Fibroblast of pulmonary artery (primary cell): ENCODE results near the gene TFEC.
A peak's percentile ranks its signal among the peaks of the same experiment; 100 is the strongest.
"Not testable (repeated sequence)": the region's sequence is repeated elsewhere in the genome, so short reads cannot be mapped to it uniquely, and the experiment has no call there.

Experiments used
- DNase-seq: peaks from one replicate; pipeline ENCODE4 v3.0.0-alpha.2; 2010; ENCODE audit warnings: low read depth
- H3K4me3 ChIP-seq: replicated peaks from 2 replicates; pipeline ENCODE4 v1.5.1; 2011; ENCODE audit warnings: low read depth, mild to moderate bottlenecking, control low read depth, low read length, moderate library complexity
- CTCF ChIP-seq: IDR thresholded peaks from 2 replicates; pipeline ENCODE4 v1.5.1; 2011; ENCODE audit warnings: mild to moderate bottlenecking, control low read depth, low read length, inconsistent platforms; ENCODE audit errors: missing control alignments

The TFEC gene

DNA sequence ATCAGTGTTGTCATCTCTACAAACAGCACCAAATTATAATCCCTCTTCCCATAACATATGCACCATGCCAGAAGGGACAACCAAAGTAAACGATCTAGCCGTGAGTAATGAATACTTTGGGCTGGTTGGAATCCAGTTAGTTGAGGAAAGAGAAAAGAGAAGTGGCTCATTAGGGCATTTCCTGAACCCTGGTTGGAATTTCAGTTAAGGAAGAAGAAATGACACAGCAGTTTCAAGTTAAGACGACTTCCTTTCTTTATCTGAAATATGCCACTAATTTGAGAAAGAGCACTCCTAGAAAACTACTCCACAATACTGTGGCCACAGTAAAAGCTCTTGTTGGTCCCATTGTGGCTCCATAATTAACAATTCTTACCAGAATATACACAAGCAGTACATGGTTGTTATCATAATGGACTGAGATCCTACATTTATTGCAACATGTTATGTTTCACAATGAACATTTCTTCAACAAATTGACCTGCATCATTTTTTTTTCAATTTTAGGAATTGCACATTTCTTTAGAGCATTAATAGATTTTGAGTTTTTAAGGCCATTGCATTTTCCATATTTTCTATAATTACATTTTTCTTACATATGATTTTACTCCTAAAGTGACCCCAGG, at the start of gene TFEC:
TSS of gene TFEC (minus strand) at position 113 of the 626 bp plus-strand sequence. CDS start 46,322 bp downstream, outside the sequence.
- no peak for TF ChIP-seq CTCF
- peak; percentile 63 for DNase-seq
- H3K4me3 ChIP-seq = no peak within 1 kb of the TSS

- no peak for DNase-seq
These were observed 45.0 kb upstream of the TFEC start for GRCh38 chr7:116075351-116076145.

DNA sequence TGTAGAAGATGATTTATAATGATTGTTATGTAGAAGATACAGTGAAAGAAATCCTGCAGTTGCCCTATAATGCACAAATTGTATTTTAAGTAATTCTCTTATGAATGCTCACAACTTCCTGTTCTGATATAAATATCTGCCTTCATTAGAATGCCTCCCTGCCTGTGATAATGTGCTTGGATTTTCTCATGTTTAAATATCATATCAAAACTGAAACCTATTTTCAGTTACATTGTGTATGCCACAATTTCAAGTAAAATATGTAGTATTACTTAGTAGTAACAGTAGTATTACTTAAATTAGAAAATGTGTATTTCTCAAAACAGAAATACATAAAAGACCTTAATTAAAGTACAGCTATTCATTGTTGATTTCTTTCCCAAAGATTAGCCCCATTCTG, 41.1 kb upstream of the TFEC start:
- no peak for TF ChIP-seq CTCF
- H3K4me3 ChIP-seq = no peak overlapping the region
- no peak for DNase-seq

More at GRCh38 chr7:116075351-116076145, 45.0 kb upstream of the TFEC start:
- TF ChIP-seq CTCF = no peak
- no peak overlapping the region for H3K4me3 ChIP-seq

DNA sequence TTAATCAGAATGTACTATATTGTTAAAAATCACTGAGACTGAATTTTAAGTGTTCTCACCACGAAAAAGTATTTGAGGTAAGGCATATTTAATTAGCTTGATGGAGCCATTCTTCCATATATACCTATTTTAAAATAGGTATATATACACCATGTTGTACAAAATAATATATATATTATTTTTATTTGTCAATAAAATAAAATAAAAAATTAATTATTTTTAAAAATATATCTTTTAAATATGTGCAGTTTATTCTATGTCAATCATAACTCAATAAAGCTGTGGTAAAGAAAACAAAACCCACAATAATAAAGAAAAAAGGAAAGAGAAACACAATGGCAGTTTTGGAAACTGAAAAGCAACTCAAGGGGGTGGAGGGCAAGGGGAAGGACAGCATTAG, 33.6 kb upstream of the TFEC start:
- no peak for TF ChIP-seq CTCF
- DNase-seq = no peak
- H3K4me3 ChIP-seq = no peak overlapping the region

DNA sequence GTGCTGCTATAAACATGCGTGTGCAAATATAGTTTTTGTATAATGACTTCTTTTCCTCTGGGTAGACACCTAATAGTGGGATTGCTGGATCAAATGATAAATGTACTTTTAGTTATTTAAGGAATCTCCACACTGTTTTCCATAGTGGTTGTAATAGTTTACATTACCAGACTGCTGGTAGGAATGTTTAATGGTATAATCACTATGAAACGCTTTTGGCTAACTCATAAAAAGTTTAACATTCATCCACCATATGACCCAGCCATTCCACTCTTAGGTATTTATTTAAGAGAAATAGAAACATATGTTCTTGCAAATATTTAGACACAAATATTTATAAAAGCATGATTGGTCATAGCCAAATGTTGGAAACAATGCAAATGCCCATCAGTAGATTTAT, 32.1 kb upstream of the TFEC start:
- H3K4me3 ChIP-seq = no peak overlapping the region
- TF ChIP-seq CTCF = no peak
- DNase-seq = no peak

DNA sequence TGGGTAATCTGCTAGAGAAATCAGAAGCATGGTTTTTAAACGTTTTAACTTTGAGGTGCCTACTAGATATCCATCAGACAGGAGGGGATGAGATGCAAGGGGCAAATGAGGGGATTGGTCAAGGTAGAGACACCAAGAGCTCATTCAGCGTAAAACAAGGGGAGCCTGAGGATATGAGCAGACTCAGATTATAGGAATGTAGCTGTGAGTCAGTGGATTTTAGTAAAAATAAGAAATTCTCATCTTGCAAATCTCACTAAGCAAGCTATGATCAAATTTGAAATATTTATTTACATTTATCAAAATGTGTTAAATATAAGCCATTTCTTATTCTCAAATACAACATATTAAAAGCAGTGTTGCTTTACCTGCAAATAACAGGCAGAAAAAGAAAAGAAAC, 21.4 kb upstream of the TFEC start:
- TF ChIP-seq CTCF = no peak
- DNase-seq = no peak
- no peak overlapping the region for H3K4me3 ChIP-seq

GRCh38 chr7:116047261-116047660, 16.7 kb upstream of the TFEC start:
- not testable (repeated sequence) for H3K4me3 ChIP-seq, DNase-seq
